GM12892 (cell line): Measurements from ENCODE around the gene NELFE.
A peak's percentile ranks its signal among the peaks of the same experiment; 100 is the strongest.

Source experiments
- DNase-seq: peaks from one replicate; pipeline ENCODE4 v3.0.0; 2011; ENCODE audit not compliant: insufficient read length
- FAIRE-seq: peaks from 2 replicates; lab custom pipeline; 2011; peaks lifted over from hg19 to GRCh38; lab: Jason Lieb, UNC
- POLR2A ChIP-seq: IDR thresholded peaks from 2 replicates; pipeline ENCODE4 v1.6.1; 2011; ENCODE audit warnings: low read depth, low read length, control low read depth
- POLR2AphosphoS5 ChIP-seq: IDR thresholded peaks from 2 replicates; pipeline ENCODE4 v1.6.1; 2011; ENCODE audit warnings: low read depth, low read length, control low read depth
- TAF1 ChIP-seq: IDR thresholded peaks from 2 replicates; pipeline ENCODE4 v1.6.1; 2011; ENCODE audit warnings: low read depth, mild to moderate bottlenecking, control low read depth, low read length, borderline replicate concordance

Gene NELFE

DNA sequence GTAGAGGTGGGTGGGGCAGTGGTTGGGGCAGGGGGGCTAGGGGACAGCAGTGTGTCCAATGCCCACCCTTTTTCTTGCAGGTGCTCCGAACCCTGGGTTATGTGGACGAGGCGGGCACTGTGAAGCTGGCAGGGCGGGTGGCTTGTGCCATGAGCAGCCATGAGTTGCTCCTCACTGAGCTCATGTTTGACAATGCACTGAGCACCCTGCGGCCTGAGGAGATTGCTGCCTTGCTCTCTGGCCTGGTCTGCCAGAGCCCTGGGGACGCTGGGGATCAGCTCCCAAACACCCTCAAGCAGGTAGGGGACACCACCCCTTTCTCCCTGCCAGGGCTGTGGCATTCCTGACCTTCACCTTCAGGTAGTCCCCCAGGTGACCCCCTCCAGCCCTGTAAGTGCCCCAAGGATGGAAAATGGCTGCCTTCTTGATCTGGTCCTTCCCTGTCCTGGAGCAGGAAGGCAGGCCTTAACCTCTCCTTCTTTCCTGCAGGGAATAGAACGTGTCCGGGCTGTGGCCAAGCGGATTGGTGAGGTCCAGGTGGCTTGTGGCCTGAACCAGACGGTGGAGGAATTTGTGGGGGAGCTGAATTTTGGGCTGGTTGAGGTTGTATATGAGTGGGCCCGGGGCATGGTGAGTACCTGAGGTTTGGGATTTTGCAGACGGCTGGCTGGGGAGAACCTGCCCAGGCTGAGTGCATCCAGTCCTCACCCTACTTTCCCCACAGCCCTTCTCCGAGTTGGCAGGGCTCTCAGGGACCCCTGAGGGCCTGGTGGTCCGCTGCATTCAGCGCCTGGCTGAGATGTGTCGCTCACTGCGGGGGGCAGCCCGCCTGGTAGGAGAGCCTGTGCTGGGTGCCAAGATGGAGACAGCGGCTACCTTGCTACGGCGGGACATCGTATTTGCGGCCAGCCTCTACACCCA is 10.3 kb upstream of the NELFE start:
- TF ChIP-seq POLR2A (no peak), POLR2AphosphoS5 (no peak), TAF1 (no peak)
- DNase-seq (no peak), FAIRE-seq (no peak)

DNA sequence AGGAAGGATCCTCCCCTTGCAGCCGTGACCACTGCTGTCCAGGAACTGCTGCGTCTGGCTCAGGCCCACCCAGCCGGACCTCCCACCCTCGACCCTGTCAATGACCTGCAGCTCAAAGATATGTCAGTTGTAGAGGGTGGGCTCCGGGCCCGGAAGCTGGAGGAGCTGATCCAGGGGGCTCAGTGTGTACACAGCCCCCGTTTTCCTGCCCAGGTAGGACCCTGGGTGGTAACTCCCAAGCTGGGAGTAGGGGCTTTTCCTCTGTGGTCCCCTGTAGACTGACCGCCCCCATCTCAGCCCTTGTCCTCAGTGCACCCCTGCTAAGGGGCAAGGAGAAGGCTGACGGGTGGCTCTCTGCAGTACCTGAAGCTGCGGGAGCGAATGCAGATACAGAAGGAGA is 9.6 kb upstream of the NELFE start:
- no peak for DNase-seq
- no peak for FAIRE-seq
- TF ChIP-seq POLR2A: no peak
- no peak for TF ChIP-seq TAF1
- no peak for TF ChIP-seq POLR2AphosphoS5

DNA sequence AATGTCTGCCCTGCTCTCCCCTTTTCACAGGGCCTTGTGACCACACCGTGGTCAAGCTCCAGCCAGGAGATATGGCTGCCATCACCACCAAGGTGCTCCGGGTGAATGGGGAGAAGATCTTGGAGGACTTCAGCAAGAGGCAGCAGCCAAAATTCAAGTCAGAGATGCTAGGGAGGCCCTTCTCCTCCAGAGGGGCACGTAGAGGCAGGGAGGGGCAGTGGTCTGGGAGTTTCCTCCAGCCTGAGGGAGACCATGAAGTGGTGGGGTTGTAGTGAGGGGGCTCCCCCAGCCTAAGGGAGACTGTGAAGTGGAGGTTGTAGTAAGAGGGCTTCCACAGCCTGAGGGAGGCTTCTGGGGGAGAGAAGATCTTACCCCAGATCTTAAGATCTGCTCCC is 9.2 kb upstream of the NELFE start:
- no peak for TF ChIP-seq POLR2AphosphoS5
- TF ChIP-seq POLR2A: no peak; the same call in 1 of the 2 replicates
- TF ChIP-seq TAF1: no peak
- DNase-seq (no peak), FAIRE-seq (no peak)

DNA sequence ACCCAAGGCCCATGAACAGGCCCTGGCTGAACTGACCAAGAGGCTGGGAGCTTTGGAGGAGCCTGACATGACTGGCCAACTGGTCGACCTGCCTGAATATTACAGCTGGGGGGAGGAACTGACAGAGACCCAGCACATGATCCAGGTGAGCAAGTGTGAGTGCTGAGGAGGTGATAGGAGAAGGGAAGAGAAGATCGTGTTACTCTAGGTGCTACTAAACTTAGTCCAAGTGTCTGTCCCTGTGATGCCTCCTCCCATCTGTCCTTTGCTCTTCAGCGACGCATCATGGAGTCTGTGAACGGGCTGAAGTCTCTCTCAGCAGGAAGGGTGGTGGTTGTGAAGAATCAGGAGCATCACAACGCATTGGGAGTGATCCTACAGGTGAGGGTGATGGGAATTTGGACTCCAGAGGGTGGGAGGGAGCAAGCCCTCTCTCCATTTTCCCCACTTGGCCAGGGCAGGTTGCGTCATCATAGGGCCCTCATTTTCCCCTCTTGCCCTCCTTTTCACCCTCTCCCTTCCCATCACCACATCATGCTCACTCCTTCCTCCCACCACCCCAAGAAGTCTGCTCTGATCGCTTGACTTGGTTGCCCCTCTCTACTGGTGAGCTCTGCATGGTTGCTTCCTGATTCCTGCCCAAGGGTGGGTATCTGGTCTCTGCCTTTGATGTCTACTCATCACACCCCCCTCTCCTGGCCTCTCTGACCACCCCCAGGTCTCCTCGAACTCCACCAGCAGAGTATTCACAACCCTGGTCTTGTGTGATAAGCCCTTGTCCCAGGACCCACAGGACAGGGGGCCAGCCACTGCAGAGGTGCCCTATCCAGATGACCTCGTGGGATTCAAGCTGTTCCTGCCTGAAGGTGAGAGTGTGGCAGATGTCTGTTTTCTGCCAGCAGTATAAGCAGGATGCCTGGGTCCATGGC is 8.5 kb upstream of the NELFE start:
- no peak for TF ChIP-seq POLR2AphosphoS5
- no peak for TF ChIP-seq TAF1
- no peak for TF ChIP-seq POLR2A
- FAIRE-seq: no peak
- DNase-seq: no peak

GRCh38 chr6:31966506-31966905 is 7.7 kb upstream of the NELFE start:
- TF ChIP-seq POLR2AphosphoS5: no peak
- FAIRE-seq: no peak
- DNase-seq: no peak

- TF ChIP-seq TAF1 (no peak), POLR2AphosphoS5 (no peak), POLR2A (no peak)
- DNase-seq: no peak
- no peak for FAIRE-seq
These were observed 6.9 kb upstream of the NELFE start for GRCh38 chr6:31965700-31966099.

DNA sequence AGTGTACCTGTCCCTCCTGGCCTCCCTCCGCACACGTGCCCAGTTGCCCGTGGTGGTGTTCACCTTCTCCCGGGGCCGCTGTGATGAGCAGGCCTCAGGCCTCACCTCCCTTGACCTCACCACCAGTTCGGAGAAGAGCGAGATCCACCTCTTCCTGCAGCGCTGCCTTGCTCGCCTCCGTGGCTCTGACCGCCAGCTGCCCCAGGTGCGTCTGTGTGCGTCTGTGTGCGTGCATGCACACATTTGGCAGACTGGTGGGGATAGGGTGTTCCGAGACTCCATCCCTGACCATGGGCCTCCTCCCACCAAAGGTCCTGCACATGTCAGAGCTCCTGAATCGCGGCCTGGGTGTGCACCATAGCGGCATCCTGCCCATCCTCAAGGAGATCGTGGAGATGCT is 5.2 kb upstream of the NELFE start:
- TF ChIP-seq TAF1: 0 out of 2 replicates have a peak, but pooled peaks have one; percentile 19
- no peak for TF ChIP-seq POLR2AphosphoS5
- DNase-seq: no peak
- no peak for FAIRE-seq

DNA sequence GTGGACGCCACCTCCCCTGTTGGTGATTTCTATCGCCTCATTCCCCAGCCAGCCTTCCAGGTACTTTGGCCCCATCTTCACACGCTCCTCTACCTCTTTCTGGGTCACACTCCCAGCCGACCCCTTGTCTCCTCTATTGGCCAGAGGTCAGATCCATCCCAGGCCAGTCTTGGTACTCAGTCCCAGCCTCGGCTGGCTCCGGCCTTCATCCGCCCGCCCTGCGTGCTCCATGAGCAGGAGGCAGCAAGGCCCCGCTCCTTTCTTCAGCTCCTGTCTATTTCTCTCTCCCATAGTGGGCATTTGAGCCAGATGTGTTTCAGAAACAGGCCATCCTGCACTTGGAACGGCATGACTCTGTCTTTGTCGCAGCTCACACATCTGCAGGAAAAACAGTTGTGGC is 2.8 kb upstream of the NELFE start:
- no peak for TF ChIP-seq TAF1
- TF ChIP-seq POLR2AphosphoS5: no peak
- no peak for TF ChIP-seq POLR2A
- no peak for DNase-seq
- FAIRE-seq: no peak

DNA sequence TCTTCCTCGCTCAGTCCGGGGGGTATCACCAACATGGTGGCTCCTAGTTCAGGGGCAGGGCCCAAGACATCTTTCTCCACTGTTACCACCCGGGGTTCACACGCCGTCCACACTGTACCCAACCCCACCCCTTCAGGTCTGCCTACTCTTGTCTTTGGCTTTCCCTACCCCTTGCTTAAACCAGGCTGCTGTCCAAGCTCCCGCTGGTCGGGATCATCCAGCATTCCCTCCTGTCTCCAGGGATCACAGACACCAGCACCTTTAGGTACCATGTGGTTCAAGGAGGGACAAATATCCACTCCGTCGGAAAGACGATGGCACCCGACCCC is 395 bp downstream of the NELFE start:
- FAIRE-seq (no peak), DNase-seq (no peak)
- TF ChIP-seq TAF1 (no peak), POLR2AphosphoS5 (no peak), POLR2A (no peak)

GRCh38 chr6:31956796-31957195 is 2.0 kb downstream of the NELFE start:
- FAIRE-seq (no peak), DNase-seq (no peak)
- TF ChIP-seq POLR2AphosphoS5 (no peak), POLR2A (no peak), TAF1 (no peak)

- FAIRE-seq (no peak), DNase-seq (no peak)
- TF ChIP-seq TAF1 (no peak), POLR2A (no peak), POLR2AphosphoS5 (no peak)
These were observed 4.3 kb downstream of the NELFE start for GRCh38 chr6:31954511-31954910.
